Vagina (tissue), 2 donors: ENCODE data around the gene SLC9A9.

Source experiments
- POLR2A ChIP-seq, 2 donors: fragments of 450-650 bp; IDR thresholded peaks; one replicate each; pipeline ENCODE4 v1.6.1; 2017; ENCODE audit warnings: antibody characterized with exemption in 2 of 2, mild to moderate bottlenecking in 2 of 2, moderate library complexity in 2 of 2
- TF ChIP-seq, protein P1 (sequence below), 3 experiments: fragments of 450-650 bp in 2 of 3; fragments of 200-600 bp in 1 of 3; sonication (generic) in 1 of 3; IDR thresholded peaks; one replicate each; pipeline ENCODE4 v1.5.1; 2017 to 2019; ENCODE audit warnings: antibody characterized with exemption in 3 of 3, mild to moderate bottlenecking in 2 of 3, moderate library complexity in 2 of 3

DNA sequence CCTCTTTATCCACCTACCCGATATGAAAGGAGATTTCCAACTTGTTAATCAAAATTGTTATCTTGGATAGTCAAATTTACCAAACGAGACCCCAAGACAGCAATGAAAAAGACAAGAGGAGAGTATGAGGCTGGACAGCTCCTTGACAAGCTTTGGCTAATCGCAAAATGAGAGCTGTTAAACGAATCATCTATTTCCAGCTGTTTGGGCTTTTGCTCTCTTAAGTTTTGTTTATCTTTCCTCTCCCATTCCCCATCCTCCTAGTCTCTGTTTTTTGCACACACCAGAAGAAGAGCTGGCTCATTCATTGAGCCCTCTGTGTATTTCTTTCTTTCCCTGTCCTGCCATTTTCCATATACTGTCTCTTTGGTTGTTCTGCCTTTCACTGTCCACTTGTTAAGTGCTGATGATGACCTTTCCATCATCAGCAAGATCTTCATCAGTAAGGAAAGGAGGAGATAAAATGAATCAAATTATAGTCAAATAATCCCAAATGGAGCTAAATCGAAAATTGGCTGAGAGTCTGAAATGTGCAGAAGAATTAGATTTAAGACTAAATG, 161.6 kb downstream of the SLC9A9 start:
- TF ChIP-seq, protein P1, sequence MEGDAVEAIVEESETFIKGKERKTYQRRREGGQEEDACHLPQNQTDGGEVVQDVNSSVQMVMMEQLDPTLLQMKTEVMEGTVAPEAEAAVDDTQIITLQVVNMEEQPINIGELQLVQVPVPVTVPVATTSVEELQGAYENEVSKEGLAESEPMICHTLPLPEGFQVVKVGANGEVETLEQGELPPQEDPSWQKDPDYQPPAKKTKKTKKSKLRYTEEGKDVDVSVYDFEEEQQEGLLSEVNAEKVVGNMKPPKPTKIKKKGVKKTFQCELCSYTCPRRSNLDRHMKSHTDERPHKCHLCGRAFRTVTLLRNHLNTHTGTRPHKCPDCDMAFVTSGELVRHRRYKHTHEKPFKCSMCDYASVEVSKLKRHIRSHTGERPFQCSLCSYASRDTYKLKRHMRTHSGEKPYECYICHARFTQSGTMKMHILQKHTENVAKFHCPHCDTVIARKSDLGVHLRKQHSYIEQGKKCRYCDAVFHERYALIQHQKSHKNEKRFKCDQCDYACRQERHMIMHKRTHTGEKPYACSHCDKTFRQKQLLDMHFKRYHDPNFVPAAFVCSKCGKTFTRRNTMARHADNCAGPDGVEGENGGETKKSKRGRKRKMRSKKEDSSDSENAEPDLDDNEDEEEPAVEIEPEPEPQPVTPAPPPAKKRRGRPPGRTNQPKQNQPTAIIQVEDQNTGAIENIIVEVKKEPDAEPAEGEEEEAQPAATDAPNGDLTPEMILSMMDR (IDR thresholded peaks at IDR 0.05) = no peak
- TF ChIP-seq POLR2A (IDR thresholded peaks at IDR 0.05) = no peak
